ENCODE data around the gene KRT23.

KRT23 gene

DNA sequence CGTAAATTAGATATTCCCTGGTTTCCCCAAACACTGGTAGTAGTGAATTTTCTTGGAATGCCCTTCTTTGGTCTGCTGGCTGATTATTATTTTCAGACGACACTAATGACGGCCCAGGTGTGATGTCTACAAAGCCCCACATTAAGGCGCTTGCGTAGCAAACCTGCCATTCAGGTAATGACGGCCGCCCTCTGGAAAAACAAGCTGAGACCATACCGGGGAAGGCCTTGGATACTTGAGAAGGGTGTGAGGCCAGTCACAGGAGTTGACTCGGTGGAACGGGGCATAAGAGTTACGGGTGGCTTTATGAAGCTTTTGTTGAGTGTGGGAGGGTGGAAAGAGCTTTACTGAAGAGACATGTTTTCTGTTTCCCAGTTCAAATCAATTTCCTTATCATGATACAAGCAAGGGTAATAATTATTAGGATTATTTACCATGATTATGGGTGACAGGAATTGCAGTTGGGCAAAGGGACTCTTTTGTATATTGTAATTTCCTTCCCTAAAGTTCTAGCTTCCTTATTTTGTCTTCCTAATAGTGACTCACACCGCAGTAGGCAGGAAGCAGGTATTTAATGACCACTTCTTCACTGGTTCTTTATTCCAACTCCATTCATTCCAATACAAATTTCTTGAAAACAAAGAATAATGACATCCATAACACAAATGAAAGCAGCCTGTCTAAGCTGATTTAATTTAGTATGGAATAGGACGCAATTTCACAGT lies 24.8 kb downstream of the KRT23 start:
- Histone ChIP-seq H3K36me3 (replicated peaks) (no peaks in the 10 kb centered on the region), H3K4me3 (no peak overlapping the region), H3K27me3 (ENCODE audit: low read depth) (peaks cover 4% of the 10 kb centered on the region), H3K4me1 (no peaks in the 10 kb centered on the region), H3K9me3 (no peaks in the 10 kb centered on the region)
- in situ Hi-C loops (cut with MboI; ENCODE audit: low sequenced_read_pairs) = loop anchor here (25.0 kb wide), 2 partner anchors 425 to 750 kb away; no protein-coding TSS in a partner anchor
- DNase-seq (ENCODE audit: low spot score in 2 of 2) = no peak

DNA sequence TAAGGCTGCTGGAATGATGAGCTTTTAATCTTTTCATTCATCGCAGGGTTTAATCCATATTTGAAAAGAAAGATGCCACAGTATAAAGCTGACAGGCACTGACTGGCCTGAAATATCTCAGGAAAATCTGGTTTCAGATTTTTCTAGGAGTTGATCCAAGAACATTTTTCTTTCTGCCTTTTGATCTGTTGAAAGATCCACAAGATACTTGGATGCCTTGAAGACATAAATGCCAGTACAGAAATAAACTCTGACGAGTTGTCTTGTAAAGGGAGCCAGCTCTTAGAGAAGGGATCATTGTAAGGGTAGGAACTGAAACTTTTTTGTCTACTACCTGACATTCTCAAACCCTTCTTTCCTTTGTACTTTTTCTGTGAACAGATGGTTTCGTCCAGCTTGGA lies 27.0 kb downstream of the KRT23 start:
- H3K27me3 ChIP-seq (ENCODE audit: low read depth) = peaks cover 12% of the 10 kb centered on the region
- H3K4me1 ChIP-seq = no peaks in the 10 kb centered on the region
- DNase-seq (ENCODE audit: low spot score in 2 of 2) = no peak
- no peak overlapping the region for H3K4me3 ChIP-seq
- H3K9me3 ChIP-seq = no peaks in the 10 kb centered on the region
- H3K36me3 ChIP-seq (replicated peaks) = no peaks in the 10 kb centered on the region
- in situ Hi-C loops (cut with MboI; ENCODE audit: low sequenced_read_pairs) = loop anchor here (25.0 kb wide), 2 partner anchors 427 to 752 kb away; no protein-coding TSS in a partner anchor

DNA sequence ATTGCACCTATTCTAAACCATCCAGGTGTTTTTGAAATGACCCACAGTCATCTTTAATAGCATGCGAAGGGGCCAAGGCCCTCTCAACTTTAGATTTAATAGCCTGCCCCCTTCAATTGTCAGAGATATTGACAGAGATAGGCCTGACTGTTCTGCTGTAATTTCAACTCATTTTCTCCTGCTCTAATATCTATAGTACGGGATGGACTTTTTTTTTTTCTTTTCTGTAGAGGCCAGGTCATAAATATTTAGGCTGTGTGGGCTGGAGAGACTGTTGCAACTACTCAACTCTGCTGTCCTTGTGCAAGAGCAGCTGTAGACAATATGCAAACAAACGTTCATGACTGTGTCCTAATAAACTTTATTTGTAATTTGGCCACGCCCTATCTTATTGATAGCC lies 27.7 kb downstream of the KRT23 start:
- Histone ChIP-seq H3K4me3 (no peak overlapping the region), H3K27me3 (ENCODE audit: low read depth) (peaks cover 12% of the 10 kb centered on the region), H3K9me3 (no peaks in the 10 kb centered on the region), H3K36me3 (replicated peaks) (no peaks in the 10 kb centered on the region), H3K4me1 (no peaks in the 10 kb centered on the region)
- DNase-seq (ENCODE audit: low spot score in 2 of 2) = no peak
- in situ Hi-C loops (cut with MboI; ENCODE audit: low sequenced_read_pairs) = loop anchor here (25.0 kb wide), 2 partner anchors 428 to 753 kb away; no protein-coding TSS in a partner anchor

DNA sequence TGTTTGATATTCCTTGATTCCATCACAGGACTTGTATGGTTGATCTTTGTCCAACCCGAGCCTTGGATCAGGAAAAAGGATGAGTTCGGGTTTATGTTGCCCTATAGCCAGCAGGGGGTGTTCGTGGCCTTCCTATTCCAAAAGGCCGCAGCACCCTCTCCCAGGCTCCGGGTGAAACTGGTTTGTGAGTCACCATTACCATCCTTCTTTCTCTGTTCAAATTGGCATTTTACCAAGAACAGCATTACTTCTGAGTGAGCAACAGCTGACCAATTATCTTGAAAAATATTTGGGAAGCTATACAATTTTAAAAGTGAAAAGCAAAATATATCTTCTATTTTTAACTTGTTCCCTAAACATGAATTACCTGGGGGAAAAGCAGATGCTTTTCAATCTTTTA lies 28.1 kb downstream of the KRT23 start:
- peak; percentile 68 to 80 for DNase-seq (ENCODE audit: low spot score in 2 of 2)
- Histone ChIP-seq H3K9me3 (no peaks in the 10 kb centered on the region), H3K4me1 (no peaks in the 10 kb centered on the region), H3K36me3 (replicated peaks) (no peaks in the 10 kb centered on the region), H3K4me3 (no peak overlapping the region), H3K27me3 (ENCODE audit: low read depth) (peaks cover 12% of the 10 kb centered on the region)
- in situ Hi-C loops (cut with MboI; ENCODE audit: low sequenced_read_pairs) = loop anchor here (25.0 kb wide), 2 partner anchors 428 to 753 kb away; no protein-coding TSS in a partner anchor

DNA sequence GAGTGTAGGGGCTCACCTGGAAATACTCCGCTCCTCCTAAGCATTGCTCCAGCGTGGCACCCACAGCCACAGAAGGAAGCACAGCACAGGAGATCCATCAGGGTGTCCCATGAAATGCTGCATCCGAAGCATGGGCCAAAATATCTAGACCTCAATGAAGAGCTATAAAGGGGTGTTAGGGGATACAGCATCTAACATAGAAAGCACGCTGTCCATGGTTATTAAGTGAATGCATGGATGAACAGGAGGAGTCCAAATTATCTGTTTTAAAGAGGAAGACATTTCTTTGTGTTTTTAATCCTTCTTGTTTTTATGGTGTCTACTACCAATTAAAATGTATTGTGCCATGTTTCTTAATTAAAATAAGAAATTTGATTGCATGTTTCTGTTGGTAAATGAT lies 30.8 kb downstream of the KRT23 start:
- Histone ChIP-seq H3K4me1 (peaks cover 10% of the 10 kb centered on the region), H3K9me3 (no peaks in the 10 kb centered on the region), H3K36me3 (replicated peaks) (no peaks in the 10 kb centered on the region), H3K27me3 (ENCODE audit: low read depth) (peaks cover 12% of the 10 kb centered on the region), H3K4me3 (no peak overlapping the region)
- in situ Hi-C loops (cut with MboI; ENCODE audit: low sequenced_read_pairs) = loop anchor here (25.0 kb wide), 2 partner anchors 431 to 756 kb away; no protein-coding TSS in a partner anchor
- no peak for DNase-seq (ENCODE audit: low spot score in 2 of 2)

DNA sequence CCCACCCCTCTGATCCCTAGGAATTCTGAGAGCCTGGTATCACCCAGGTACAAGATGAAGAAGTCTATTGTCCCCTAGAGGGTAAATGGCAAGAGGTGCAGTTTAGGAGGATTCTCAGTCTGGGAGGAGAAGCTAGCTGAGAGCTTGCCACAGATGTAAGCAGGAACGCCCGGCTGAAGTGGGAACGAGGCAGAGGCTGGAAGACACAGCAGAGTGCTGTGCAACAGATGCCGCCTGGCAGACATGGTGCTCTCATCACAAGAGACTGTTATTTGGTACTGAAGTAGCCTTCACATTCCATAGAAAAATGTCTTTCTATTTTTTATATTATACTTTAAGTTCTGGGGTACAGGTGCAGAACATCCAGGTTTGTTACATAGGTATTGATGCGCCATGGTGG lies 32.1 kb downstream of the KRT23 start:
- DNase-seq (ENCODE audit: low spot score in 2 of 2) = no peak
- no peaks in the 10 kb centered on the region for H3K36me3 ChIP-seq (replicated peaks)
- in situ Hi-C loops (cut with MboI; ENCODE audit: low sequenced_read_pairs) = loop anchor here (25.0 kb wide), 2 partner anchors 432 to 757 kb away; no protein-coding TSS in a partner anchor
- peaks cover 12% of the 10 kb centered on the region for H3K27me3 ChIP-seq (ENCODE audit: low read depth)
- H3K4me3 ChIP-seq = no peak overlapping the region
- H3K4me1 ChIP-seq = peaks cover 10% of the 10 kb centered on the region
- no peaks in the 10 kb centered on the region for H3K9me3 ChIP-seq

DNA sequence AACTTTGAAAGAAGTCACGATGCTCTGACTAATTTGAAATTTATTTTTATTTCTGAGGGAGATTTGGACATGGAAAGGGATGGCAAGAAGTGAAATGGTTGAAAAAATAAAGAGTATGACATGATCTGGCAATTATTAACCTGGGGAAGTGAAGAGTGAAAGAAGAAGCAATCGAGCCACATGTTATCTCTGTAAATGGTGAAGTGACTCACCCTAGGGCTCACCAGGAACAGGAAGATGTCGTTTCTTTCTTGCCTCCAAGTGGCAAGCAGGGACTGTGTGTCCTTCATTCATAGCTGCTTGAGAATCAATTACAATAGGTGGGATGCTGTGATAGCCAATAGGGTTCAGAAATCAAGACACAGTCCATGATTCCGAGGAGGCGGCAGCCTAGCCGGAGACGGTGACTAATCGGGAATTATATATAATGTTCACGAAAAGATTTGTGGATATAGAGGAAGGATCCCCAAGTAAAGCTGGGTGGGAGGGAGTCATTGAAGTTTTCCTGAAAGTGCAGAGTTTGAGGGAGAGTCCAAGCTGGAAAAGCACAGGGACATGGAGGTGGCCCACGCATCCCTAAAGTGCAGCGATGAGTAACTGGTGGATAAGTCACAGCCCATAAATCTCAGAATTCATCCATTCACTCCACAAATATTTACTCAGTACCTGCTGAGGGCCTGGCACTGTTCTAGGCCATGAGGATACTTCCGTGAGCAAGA lies 34.2 kb downstream of the KRT23 start:
- Histone ChIP-seq H3K4me1 (peaks cover 10% of the 10 kb centered on the region), H3K36me3 (replicated peaks) (no peaks in the 10 kb centered on the region), H3K27me3 (ENCODE audit: low read depth) (peaks cover 12% of the 10 kb centered on the region), H3K4me3 (no peak overlapping the region), H3K9me3 (no peaks in the 10 kb centered on the region)
- no peak for DNase-seq (ENCODE audit: low spot score in 2 of 2)
- in situ Hi-C loops (cut with MboI; ENCODE audit: low sequenced_read_pairs) = loop anchor here (25.0 kb wide), 2 partner anchors 434 to 759 kb away; no protein-coding TSS in a partner anchor

DNA sequence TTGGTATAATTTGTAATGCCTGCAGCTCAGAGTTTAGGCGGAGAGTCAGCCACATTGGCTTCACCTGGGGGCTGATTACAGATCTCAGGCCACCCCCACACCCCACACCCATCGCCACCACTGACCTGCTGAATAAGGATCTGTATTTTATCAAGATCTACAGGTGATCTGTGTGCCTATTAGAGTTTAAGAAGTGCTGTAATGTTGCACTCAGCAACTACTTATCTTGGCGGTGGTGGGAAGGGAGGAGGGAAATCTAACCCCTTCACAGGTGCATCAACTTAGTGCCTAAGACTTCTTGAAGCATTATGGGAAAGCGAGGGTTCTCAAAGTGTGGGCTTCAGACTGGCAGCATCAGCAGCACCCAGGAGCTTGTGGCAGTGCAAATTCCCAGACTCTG lies 34.9 kb downstream of the KRT23 start:
- no peak for DNase-seq (ENCODE audit: low spot score in 2 of 2)
- Histone ChIP-seq H3K4me1 (peaks cover 10% of the 10 kb centered on the region), H3K9me3 (no peaks in the 10 kb centered on the region), H3K4me3 (no peak overlapping the region), H3K36me3 (replicated peaks) (no peaks in the 10 kb centered on the region), H3K27me3 (ENCODE audit: low read depth) (peaks cover 7% of the 10 kb centered on the region)
- in situ Hi-C loops (cut with MboI; ENCODE audit: low sequenced_read_pairs) = loop anchor here (25.0 kb wide), 2 partner anchors 435 to 760 kb away; no protein-coding TSS in a partner anchor

DNA sequence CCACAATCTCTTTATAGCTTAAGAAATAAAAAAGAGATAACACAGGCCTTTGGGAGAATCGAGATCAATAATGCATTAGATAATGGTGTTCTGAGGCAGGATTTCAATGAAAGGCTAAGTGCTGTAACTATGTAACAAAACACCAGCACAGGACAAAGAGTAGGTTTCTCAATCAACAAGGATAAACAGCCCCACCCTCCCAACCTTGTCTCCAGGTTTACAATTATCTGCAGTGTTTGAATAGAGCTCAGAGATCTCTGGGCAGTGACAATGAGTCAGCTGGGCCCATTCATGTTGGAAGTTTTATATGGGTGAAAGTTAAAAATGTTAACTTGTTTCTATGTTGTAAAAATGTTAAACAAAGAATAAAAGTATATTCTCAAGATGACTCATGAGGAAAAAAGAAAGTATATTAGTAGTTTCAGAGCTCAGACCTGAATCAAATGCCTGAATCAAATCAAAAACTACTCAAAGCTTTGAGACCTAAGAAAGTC lies 35.4 kb downstream of the KRT23 start:
- peaks cover 10% of the 10 kb centered on the region for H3K4me1 ChIP-seq
- peaks cover 6% of the 10 kb centered on the region for H3K27me3 ChIP-seq (ENCODE audit: low read depth)
- in situ Hi-C loops (cut with MboI; ENCODE audit: low sequenced_read_pairs) = loop anchor here (25.0 kb wide), 2 partner anchors 435 to 760 kb away; no protein-coding TSS in a partner anchor
- no peak overlapping the region for H3K4me3 ChIP-seq
- no peaks in the 10 kb centered on the region for H3K36me3 ChIP-seq (replicated peaks)
- DNase-seq (ENCODE audit: low spot score in 2 of 2) = peak; percentile 62 to 68
- no peaks in the 10 kb centered on the region for H3K9me3 ChIP-seq

DNA sequence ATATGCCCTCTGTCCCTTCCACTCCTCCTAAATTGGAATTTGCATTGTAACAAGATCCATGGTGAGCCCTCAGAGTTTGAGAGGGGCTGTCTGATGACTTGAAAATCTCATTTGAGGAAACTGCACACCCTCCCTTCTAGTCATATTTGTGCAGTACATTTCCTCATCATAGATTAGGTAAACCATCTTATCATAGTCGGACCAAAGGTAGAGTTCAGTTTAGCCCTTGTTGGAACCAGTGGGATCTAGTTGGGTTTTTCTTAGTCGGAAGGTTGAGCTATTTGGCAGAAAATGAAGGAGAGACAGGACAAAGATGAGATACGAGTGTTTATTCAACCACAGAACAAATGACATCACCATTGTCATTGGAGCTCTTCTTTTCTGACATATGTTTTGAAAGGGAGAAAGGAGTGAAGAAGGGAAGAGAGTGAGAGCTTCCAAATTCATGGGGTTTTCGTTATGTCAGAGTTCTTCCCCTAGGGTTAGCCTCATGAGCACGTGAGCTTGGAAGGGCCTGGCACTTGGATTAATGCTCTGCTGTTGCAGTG lies 36.6 kb downstream of the KRT23 start:
- Histone ChIP-seq H3K4me3 (no peak overlapping the region), H3K9me3 (no peaks in the 10 kb centered on the region), H3K36me3 (replicated peaks) (no peaks in the 10 kb centered on the region), H3K27me3 (ENCODE audit: low read depth) (no peaks in the 10 kb centered on the region; the same call in 1 of the 2 replicates), H3K4me1 (peaks cover 10% of the 10 kb centered on the region)
- in situ Hi-C loops (cut with MboI; ENCODE audit: low sequenced_read_pairs) = loop anchor here (25.0 kb wide), 2 partner anchors 436 to 761 kb away; no protein-coding TSS in a partner anchor
- DNase-seq (ENCODE audit: low spot score in 2 of 2) = no peak

DNA sequence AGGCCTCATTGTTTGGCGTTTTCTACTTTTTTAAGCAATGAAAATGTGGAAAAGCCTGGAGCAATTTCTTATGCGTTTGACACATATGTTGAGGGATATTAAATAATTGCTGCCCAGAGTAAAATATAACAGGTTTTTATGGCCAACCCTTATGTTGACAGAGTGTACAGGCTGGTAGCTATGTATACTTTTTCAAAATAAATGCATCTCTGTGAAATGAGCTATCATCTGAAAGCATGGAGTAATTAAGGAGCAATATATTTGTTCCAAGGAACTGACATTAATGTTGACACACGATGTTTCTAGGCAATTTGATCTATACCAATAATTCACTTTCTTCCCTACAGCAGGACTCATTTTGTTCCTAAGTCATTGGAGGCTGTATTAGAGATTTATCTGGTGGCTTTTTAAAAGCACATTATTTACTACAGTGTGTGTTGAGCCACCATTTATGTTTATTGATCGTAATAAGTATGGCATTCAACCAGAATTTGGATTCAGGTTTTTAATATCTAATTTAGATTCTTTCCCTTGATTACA lies 40.5 kb downstream of the KRT23 start:
- Histone ChIP-seq H3K4me3 (no peak overlapping the region), H3K27me3 (ENCODE audit: low read depth) (peaks cover 3% of the 10 kb centered on the region; the same call in 1 of the 2 replicates), H3K4me1 (peaks cover 5% of the 10 kb centered on the region), H3K9me3 (no peaks in the 10 kb centered on the region), H3K36me3 (replicated peaks) (no peaks in the 10 kb centered on the region)
- no peak for DNase-seq (ENCODE audit: low spot score in 2 of 2)
- in situ Hi-C loops (cut with MboI; ENCODE audit: low sequenced_read_pairs) = no loop called here

DNA sequence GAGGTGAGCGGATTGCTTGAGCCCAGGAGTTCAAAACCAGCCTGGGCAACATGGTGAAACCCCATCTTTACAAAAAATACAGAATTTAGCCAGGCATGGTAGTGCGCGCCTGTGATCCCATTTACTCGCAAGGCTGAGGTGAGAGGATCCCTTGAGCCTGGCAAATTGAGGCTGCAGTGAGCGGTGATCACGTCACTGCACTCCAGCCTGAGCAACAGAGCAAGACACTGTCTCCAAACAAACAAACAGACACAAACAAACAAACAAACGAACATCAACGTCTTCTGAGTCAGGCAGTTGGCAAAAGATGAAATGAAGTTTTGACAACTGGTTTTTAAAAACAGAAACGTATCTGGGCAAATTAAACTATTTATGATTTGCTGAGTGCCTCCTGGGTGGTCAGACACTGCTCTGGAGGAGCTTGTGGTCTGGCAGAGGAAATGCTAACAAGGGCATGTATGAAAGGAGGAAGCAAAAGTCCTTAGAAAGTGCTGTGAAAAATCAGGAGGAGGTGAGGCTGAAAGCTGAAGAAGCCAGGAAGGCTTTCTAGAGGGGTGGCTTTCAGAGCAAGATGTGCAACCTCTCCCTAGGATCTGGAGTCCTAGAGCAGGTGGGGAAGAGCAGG lies 42.2 kb downstream of the KRT23 start:
- Histone ChIP-seq H3K27me3 (ENCODE audit: low read depth) (peaks cover 14% of the 10 kb centered on the region), H3K4me1 (no peaks in the 10 kb centered on the region), H3K9me3 (no peaks in the 10 kb centered on the region), H3K36me3 (replicated peaks) (no peaks in the 10 kb centered on the region), H3K4me3 (no peak overlapping the region)
- in situ Hi-C loops (cut with MboI; ENCODE audit: low sequenced_read_pairs) = no loop called here
- DNase-seq (ENCODE audit: low spot score in 2 of 2) = no peak

DNA sequence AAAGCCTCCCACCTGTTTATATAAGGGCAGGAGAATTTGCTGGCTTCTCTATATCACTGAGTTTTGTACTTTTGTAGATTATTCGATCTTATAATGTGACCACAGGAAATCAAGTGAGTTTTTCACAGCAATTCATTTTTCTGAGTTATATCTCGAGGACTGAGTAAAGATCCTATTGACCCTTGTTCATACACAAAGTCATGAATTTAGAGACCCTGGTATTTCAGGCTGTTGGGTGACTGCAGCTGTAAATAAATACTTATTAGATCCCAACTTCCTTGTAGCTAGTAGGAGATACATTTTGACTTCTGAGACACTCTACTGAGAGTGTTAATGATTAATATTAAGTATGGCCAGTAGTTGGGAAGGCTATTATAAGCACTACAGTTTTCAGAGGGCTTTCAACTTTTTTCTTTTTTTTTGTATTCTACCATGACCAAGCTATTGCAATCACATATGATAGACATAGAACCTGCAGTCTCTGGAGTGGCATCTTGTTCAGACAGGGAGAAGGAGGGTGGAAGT lies 49.2 kb downstream of the KRT23 start:
- Histone ChIP-seq H3K4me3 (no peak overlapping the region), H3K4me1 (no peaks in the 10 kb centered on the region), H3K36me3 (replicated peaks) (no peaks in the 10 kb centered on the region), H3K27me3 (ENCODE audit: low read depth) (peaks cover 56% of the 10 kb centered on the region), H3K9me3 (no peaks in the 10 kb centered on the region)
- in situ Hi-C loops (cut with MboI; ENCODE audit: low sequenced_read_pairs) = no loop called here
- no peak for DNase-seq (ENCODE audit: low spot score in 2 of 2)
